KG1 (cell line): Measurements from ENCODE around the gene RBBP4.
"Not testable (repeated sequence)": the region's sequence is repeated elsewhere in the genome, so short reads cannot be mapped to it uniquely, and the experiment has no call there.

Experiments used
- DNase-seq: peaks from one replicate; lab custom pipeline; 2025; lab: John Stamatoyannopoulos, UW

The RBBP4 gene

DNA sequence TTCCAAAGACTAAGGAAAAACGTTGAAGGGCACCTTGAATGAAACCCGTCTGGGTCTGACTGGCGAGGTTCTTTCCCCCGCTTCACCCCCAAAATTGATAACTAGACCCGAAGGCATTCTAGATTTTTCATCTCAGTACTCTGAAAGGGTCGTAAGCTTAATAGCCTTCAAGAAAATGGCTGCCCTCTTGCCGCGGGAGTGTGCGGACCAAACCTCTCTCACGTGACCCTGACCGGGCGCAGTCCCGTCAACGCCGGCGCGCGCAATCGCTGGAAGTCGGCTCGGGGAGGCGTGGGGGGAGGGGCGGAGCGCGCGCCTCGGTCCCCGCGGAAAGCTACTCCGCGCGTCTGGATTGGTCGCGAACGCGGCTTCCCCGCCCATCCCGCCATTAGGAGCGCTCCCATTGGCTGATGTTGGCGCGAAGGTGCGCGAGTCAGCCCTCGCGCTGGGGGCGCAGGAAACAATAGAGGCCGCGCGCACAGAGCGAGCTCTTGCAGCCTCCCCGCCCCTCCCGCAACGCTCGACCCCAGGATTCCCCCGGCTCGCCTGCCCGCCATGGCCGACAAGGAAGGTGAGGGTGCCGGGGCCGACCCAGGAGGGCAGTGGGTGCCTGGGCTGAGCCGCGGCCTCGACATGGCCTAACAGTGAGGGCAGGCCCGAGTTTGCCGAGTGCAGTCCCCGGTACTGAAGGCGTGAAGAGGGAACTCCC lies at the start of gene RBBP4:
TSS of gene RBBP4 (plus strand) at position 457 of the 709 bp plus-strand sequence. CDS start at position 556, 99 bp downstream.
- DNase-seq = peak; percentile 97

- DNase-seq = no peak
These were observed 45.1 kb upstream of the RBBP4 start for GRCh38 chr1:32605711-32606424.

- no peak for DNase-seq
These were observed 44.2 kb upstream of the RBBP4 start for GRCh38 chr1:32606565-32607371.

DNA sequence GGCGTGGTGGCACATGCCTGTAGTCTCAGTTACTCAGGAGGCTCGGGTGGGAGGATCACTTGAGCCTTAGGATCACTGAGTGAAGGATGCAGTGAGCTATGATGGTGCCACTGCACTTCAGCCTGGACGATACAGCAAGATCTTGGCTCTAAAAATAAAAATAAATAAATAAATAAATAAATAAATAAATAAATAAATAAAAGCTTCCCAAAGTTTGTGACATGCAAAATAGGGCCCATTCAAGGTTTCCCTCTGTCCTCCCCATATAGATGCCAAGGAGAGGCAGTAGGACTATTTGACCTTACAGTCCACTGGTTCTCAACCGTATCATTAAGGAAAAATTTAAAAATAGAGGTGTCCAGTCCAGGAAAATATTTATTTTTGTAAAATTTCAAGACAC lies 41.8 kb upstream of the RBBP4 start:
- DNase-seq = no peak

GRCh38 chr1:32611859-32612188 lies 39.2 kb upstream of the RBBP4 start:
- no peak for DNase-seq

DNA sequence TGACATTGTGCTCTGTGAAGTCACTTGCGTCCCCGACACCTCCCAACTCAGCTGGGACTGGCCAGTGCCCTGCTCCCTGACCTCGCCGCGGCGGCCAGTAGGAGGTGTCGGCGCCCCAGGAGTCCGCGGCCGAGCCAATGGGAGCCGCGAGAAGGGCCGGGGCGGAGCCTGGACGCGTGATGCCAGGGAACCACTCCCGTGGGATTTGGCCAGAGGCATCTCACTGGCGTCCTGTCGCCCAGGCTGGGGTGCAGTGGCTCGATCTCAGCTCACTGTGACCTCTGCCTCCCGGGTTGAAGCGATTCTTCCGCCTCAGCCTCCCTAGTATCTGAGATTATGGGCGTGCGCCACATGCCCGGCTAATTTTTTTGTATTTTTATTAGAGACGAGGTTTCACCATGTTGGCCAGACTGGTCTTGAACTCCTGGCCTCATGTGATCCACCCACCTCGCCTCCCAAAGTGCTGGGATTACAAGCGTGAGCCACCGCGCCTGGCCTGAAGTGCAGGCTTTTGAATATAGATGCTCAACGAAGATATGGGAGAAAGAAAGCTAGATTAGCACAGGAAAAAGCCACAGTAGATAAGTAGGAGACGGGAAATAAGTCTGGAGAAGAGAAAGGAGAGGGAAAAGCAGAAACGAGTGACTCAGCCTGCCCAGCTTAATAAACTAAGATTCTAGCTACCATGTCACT lies 38.7 kb upstream of the RBBP4 start:
- no peak for DNase-seq

DNA sequence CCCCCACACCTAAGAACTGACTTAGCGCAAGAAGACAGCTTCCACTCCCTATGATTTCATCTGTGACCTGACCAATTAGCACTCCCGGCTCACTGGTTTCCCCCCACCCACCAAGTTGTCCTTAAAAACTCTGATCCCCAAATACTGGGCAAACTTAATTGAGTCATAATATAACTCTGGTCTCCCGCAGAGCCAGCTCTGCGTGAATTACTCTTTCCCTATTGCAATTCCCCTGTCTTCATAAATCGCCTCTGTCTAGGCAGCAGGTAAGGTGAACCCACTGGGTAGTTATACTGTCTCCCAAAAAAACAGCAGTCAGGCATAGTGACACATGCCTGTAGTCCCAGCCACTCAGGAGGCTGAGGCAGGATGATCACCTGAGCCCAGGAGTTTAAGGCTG lies 37.5 kb upstream of the RBBP4 start:
- DNase-seq = no peak

DNA sequence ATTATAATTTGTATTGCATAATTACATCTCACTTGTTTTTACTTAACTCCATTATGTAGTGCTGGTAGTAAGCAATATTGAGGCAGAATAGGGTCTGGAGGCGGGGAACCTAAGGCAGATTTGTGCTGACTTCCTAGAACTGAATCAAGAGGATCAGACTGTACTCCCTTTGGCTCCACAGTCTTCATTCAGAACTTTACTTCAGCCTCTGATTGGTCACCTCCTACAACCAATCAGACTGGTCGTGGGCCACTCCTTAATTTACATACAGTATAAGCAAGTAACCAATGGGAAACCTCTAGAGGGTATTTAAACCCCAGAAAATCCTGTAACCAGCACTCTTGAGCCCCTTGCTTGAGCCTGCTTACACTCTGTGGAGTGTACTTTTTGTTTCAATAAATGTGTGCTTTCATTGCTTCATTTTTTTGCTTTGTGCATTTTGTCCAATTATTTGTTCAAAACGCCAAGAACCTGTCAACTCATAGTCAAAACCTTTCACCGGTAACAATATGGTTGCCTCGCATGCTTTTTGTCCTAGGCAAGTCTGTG lies 32.3 kb upstream of the RBBP4 start:
- DNase-seq = no peak

DNA sequence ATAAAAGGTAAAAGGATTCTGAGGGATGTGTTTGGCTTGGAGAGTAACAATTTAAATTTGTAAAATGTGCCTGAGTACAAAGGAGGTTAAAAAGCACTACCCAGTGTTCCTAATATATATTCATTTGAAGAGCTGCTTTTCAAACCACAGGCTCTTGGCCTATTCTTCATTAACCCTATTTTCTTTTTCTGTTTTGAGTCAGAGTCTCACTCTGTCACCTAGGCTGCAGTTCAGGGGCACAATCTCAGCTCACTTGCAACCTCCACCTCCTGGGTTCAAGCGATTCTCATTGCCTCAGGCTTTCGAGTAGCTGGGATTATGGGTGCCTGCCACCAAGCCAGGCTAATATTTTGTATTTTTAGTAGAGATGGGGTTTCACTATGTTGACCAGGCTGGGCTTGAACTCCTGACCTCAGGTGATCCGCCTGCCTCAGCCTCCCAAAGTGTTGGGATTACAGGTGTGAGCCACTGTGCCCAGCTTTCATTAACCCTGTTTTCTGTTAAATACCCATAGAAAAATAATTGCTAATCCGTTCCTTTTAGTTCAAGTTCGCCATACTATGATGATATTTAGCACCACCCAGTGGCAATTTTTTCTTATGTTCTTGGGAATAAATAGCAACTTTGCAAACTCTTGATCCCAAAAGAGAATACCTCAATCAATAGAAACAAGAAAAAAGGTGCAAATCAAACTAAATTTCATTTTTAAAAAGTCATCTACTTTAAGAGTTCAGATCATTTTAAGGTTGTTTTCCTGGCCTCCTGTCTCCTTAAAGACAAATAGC lies 31.1 kb upstream of the RBBP4 start:
- no peak for DNase-seq

GRCh38 chr1:32622205-32622604 lies 28.8 kb upstream of the RBBP4 start:
- DNase-seq = no peak

- DNase-seq = no peak
These were observed 28.0 kb upstream of the RBBP4 start for GRCh38 chr1:32622806-32623681.

GRCh38 chr1:32623775-32624174 lies 27.2 kb upstream of the RBBP4 start:
- DNase-seq = no peak

- no peak for DNase-seq
These were observed 24.8 kb upstream of the RBBP4 start for GRCh38 chr1:32626176-32626575.

- no peak for DNase-seq
These were observed 23.3 kb upstream of the RBBP4 start for GRCh38 chr1:32627596-32628162.

- not testable (repeated sequence) for DNase-seq
These were observed 20.8 kb upstream of the RBBP4 start for GRCh38 chr1:32630173-32630572.

GRCh38 chr1:32632829-32633228 lies 18.2 kb upstream of the RBBP4 start:
- DNase-seq = no peak

DNA sequence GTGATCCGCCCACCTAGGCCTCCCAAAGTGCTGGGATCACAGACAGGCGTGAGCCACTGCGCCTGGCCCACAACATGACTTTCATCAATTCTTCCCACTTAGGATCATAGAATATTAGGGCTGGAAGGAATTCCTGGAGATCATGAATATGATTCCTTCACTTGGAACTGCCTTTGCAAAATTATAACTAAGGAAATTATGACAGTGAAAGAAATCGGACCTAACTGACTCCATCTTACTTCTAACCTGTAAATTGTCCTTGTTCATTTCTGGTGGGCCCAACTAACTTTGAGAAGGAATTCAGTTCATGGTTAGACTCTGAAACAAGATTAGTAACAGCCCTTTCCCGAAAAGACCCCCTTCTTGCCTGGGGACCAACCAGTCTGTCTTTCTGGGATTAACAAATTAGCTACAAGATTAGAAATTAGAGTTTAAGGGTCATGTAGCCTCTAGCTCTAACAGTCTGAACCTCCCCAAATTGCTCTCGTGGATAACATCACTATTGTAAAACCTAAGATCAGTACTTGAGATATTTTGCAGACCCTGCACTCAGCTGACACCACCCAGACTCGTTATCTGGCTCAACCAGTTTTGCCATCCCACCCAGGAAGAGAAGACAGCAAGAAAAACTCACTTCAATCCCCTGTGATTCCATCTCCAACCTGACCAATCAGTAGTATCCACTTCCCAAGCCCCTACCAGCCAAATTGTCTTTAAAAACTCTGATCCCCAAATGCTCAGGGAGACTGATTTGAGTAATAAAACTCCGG lies 15.3 kb upstream of the RBBP4 start:
- DNase-seq = no peak

DNA sequence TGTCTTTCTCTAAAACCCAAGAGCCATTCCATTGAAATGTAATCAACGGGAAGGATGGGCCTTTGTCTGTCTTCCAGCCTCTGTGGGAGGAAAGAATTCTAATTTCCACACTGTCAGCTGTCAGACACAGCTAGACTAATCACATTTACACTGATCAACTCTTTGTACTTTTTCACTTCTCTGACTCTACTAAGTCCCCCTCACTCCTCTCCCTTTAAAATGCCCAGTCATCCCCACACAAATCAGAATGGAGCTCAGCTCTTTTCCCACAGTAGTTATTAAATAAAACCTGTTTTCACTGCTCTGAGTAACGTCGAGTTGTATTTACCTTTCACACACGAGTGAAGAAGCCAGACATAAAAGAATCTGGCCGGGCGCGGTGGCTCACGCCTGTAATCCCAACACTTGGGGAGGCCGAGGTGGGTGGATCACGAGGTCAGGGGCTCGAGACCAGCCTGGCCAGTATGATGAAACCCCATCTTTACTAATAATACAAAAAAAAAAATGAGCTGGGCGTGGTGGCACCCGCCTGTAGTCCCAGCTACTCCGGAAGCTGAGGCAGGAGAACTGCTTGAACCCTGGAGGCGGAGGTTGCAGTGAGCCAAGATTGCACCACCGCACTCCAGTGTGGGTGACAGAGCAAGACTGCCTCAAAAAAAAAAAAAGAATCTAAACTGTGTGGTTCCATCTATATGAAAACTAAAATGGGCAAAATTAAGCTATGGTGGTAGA lies 13.9 kb upstream of the RBBP4 start:
- no peak for DNase-seq
